Thyroid gland (tissue), 4 donors: ENCODE data around the gene NUP62. TPM values are rescaled to one million over a fixed set of nuclear protein-coding genes. Genes with fewer than 3 reads are reported as not detected.

Experiments
- DNase-seq, 2 donors: peaks; one replicate each; pipeline ENCODE4 v3.0.0-alpha.2; 2019
- H3K27ac ChIP-seq, 3 donors: fragments of 200-600 bp; sonication (generic); 1 replicate in 2 of 3; 2 replicates in 1 of 3; pipeline ENCODE4 v1.5.1; 2016 to 2019; ENCODE audit warnings: mild to moderate bottlenecking in 1 of 3, moderate library complexity in 1 of 3
- H3K27me3 ChIP-seq: fragments of 200-600 bp; sonication (generic); one replicate; pipeline ENCODE4 v1.5.1; 2019
- H3K36me3 ChIP-seq, 2 donors: fragments of 200-600 bp; sonication (generic); one replicate each; pipeline ENCODE4 v1.5.1; 2016 to 2019
- H3K4me1 ChIP-seq, 2 donors: fragments of 200-600 bp; sonication (generic); one replicate each; pipeline ENCODE4 v1.5.1; 2017 to 2019
- H3K4me3 ChIP-seq, 3 donors: fragments of 200-600 bp; sonication (generic); replicated peaks in 1 of 3; 1 replicate in 2 of 3; 2 replicates in 1 of 3; pipeline ENCODE4 v1.5.1; 2016; ENCODE audit warnings: mild to moderate bottlenecking in 1 of 3
- H3K9me3 ChIP-seq: fragments of 200-600 bp; sonication (generic); one replicate; pipeline ENCODE4 v1.5.1; 2017
- POLR2A ChIP-seq, 2 donors: fragments of 450-650 bp; IDR thresholded peaks; one replicate each; pipeline ENCODE4 v1.6.1; 2017; ENCODE audit warnings: antibody characterized with exemption in 2 of 2, mild to moderate bottlenecking in 2 of 2, moderate library complexity in 1 of 2
- WGBS, 2 donors: methylation state at CpG; one replicate each; pipeline ENCODE4 v1.1.5; 2017; 5-methylcytosine and 5-hydroxymethylcytosine counted together
- intact Hi-C: fragments of 100-400 bp; cut with DNase I; formaldehyde crosslinking; loops from one replicate; pipeline ENCODE4 v1.15.1; 2023
- total RNA-seq, 4 donors: library from RNA; depleted of rRNA; stranded (reverse); fragments of >200 nt; gene quantifications; one replicate each; pipeline ENCODE4 v1.2.3, GENCODE V29; 2016
- TF ChIP-seq, protein P1 (sequence below), 6 experiments: fragments of 200-600 bp in 3 of 6; fragments of 450-650 bp in 3 of 6; sonication (generic) in 3 of 6; IDR thresholded peaks; one replicate each; pipeline ENCODE4 v1.5.1; 2016 to 2019; ENCODE audit warnings: antibody characterized with exemption in 6 of 6, mild to moderate bottlenecking in 2 of 6, inconsistent platforms in 1 of 6, moderate library complexity in 1 of 6

Gene NUP62
- total RNA-seq, 4 donors from 2014 or later, result 27.5 to 32.3 (median 30.5) TPM

- DNase-seq, result no peak
Measured at GRCh38 chr19:49873834-49874233, 55.5 kb downstream of the NUP62 start.

GRCh38 chr19:49873129-49873521, 56.2 kb downstream of the NUP62 start:
- TF ChIP-seq POLR2A (IDR thresholded peaks at IDR 0.05), result no peak
- TF ChIP-seq, protein P1, sequence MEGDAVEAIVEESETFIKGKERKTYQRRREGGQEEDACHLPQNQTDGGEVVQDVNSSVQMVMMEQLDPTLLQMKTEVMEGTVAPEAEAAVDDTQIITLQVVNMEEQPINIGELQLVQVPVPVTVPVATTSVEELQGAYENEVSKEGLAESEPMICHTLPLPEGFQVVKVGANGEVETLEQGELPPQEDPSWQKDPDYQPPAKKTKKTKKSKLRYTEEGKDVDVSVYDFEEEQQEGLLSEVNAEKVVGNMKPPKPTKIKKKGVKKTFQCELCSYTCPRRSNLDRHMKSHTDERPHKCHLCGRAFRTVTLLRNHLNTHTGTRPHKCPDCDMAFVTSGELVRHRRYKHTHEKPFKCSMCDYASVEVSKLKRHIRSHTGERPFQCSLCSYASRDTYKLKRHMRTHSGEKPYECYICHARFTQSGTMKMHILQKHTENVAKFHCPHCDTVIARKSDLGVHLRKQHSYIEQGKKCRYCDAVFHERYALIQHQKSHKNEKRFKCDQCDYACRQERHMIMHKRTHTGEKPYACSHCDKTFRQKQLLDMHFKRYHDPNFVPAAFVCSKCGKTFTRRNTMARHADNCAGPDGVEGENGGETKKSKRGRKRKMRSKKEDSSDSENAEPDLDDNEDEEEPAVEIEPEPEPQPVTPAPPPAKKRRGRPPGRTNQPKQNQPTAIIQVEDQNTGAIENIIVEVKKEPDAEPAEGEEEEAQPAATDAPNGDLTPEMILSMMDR (IDR thresholded peaks at IDR 0.05), result no peak
- H3K27ac ChIP-seq, result no peak overlapping the region
- intact Hi-C loops, result loop anchor here (10.0 kb wide), 1 partner anchor 108 kb away; the partner anchor contains the start of genes AP2A1 and TSKS

More at GRCh38 chr19:49873834-49874233, 55.5 kb downstream of the NUP62 start:
- 89 to 92% methylated on average over 10 of the region's 10 CpGs for WGBS, 2 donors
- Histone ChIP-seq H3K27ac (no peak overlapping the region), H3K9me3 (no peaks in the 10 kb centered on the region), H3K36me3 (peaks cover 3 to 7% of the 10 kb centered on the region in 2 donors), H3K4me1 (peaks cover 25 to 35% of the 10 kb centered on the region in 2 donors), H3K4me3 (no peak overlapping the region), H3K27me3 (no peaks in the 10 kb centered on the region)
- no peak for TF ChIP-seq POLR2A (IDR thresholded peaks at IDR 0.05)
- TF ChIP-seq, protein P1 (IDR thresholded peaks at IDR 0.05), result no peak
- intact Hi-C loops, result loop anchor here (10.0 kb wide), 1 partner anchor 109 kb away; the partner anchor contains the start of genes AP2A1 and TSKS

GRCh38 chr19:49872245-49873128, 56.8 kb downstream of the NUP62 start:
- no peaks in the 10 kb centered on the region for H3K9me3 ChIP-seq
- no peak overlapping the region for H3K27ac ChIP-seq
- H3K27me3 ChIP-seq, result no peaks in the 10 kb centered on the region
- no peak overlapping the region for H3K4me3 ChIP-seq
- no peak for TF ChIP-seq POLR2A (IDR thresholded peaks at IDR 0.05)
- TF ChIP-seq, protein P1 (IDR thresholded peaks at IDR 0.05), result no peak
- intact Hi-C loops, result loop anchor here (10.0 kb wide), 1 partner anchor 108 kb away; the partner anchor contains the start of genes AP2A1 and TSKS
- 83 to 88% methylated on average over 16 to 26 of the region's 27 CpGs for WGBS, 2 donors
- peaks cover 3 to 7% of the 10 kb centered on the region in 2 donors for H3K36me3 ChIP-seq
- peaks cover 25 to 36% of the 10 kb centered on the region in 2 donors for H3K4me1 ChIP-seq
- no peak for DNase-seq

More at GRCh38 chr19:49873129-49873521, 56.2 kb downstream of the NUP62 start:
- H3K36me3 ChIP-seq, result peaks cover 3 to 7% of the 10 kb centered on the region in 2 donors
- no peak for DNase-seq
- H3K27me3 ChIP-seq, result no peaks in the 10 kb centered on the region
- H3K9me3 ChIP-seq, result no peaks in the 10 kb centered on the region
- H3K4me1 ChIP-seq, result peaks cover 27 to 36% of the 10 kb centered on the region in 2 donors
- WGBS, 2 donors, result 96% methylated on average over 6 to 29 of the region's 29 CpGs
- H3K4me3 ChIP-seq, result no peak overlapping the region

- H3K4me1 ChIP-seq, result peaks cover 29 to 39% of the 10 kb centered on the region in 2 donors
Measured at GRCh38 chr19:49871349-49871985, 57.8 kb downstream of the NUP62 start.

More at GRCh38 chr19:49871349-49871985, 57.8 kb downstream of the NUP62 start:
- TF ChIP-seq, protein P1 (IDR thresholded peaks at IDR 0.05), result no peak
- TF ChIP-seq POLR2A (IDR thresholded peaks at IDR 0.05), result no peak
- no peak for DNase-seq
- Histone ChIP-seq H3K9me3 (no peaks in the 10 kb centered on the region), H3K36me3 (peaks cover 3 to 7% of the 10 kb centered on the region in 2 donors), H3K27ac (no peak overlapping the region), H3K4me3 (no peak overlapping the region), H3K27me3 (no peaks in the 10 kb centered on the region)
- WGBS, 2 donors, result 89 to 94% methylated on average over 12 to 17 of the region's 17 CpGs
- intact Hi-C loops, result loop anchor here (10.0 kb wide), 1 partner anchor 107 kb away; the partner anchor contains the start of genes AP2A1 and TSKS
